GM19468 (cell line): ENCODE measurements around the gene TTC7B.

ENCODE experiments used
- ATAC-seq: cut with Tn5 transposase; IDR thresholded peaks from one replicate; pipeline ENCODE4 v1.9.1; 2021; ENCODE audit warnings: mild to moderate bottlenecking, moderate library complexity, moderate number of reproducible peaks; ENCODE audit not compliant: unreplicated experiment; ENCODE audit errors: extremely low read depth

The TTC7B gene

DNA sequence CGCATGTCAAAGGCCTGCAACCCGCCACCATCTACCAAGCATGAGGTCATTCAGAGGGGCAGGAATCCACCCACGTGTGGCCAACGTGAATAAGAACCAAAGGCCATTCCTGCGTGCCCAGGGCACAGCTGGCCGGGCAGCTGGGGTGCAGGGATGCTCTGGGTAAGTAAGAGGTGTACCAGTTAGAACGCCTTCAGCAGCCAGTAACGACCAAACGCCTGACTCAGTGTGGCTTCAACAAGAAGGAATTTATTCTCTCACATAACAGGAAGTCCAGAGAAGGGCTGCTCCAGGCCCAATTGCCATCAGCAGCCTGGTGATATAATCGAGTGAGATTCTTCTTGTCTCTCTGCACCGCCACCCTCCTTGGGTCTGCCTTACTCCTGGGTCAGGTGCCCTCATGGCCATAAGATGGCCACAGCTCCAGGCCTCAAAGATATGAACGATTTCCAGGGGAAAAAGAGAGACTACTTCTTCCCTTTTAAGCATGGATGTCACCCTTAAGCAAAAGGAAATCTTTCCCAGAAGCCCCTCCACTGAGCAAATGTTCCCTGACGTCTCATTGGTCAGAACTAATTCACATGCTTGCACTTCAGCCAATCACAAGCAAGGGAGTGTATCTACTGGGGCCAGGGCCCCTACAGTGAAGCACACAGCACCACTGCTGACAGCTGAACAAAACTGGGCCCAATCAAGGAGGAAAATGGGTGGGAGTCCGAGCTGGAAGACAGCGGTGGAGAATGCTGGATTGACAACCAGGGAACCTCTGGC lies 7.3 kb downstream of the TTC7B start:
- no peak for ATAC-seq

DNA sequence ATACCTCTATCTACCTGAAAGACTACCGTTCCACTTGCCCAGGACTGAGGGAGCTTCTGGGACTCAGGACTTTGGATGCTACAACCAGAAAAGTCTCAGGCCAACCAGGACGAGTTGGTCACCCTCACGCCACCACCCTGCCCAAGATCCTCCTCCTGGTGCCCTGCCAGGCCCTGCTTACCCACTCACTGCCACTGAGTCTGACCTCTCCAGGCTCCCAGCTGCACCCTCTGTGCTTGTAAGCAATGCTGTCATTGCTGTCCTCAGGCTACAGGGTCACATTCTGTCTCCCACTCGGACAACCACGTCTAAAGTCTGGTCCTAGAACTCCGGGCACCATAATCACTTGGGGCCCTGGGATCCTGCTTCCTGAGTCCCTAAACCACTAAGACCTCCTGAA lies 9.2 kb downstream of the TTC7B start:
- ATAC-seq: no peak

DNA sequence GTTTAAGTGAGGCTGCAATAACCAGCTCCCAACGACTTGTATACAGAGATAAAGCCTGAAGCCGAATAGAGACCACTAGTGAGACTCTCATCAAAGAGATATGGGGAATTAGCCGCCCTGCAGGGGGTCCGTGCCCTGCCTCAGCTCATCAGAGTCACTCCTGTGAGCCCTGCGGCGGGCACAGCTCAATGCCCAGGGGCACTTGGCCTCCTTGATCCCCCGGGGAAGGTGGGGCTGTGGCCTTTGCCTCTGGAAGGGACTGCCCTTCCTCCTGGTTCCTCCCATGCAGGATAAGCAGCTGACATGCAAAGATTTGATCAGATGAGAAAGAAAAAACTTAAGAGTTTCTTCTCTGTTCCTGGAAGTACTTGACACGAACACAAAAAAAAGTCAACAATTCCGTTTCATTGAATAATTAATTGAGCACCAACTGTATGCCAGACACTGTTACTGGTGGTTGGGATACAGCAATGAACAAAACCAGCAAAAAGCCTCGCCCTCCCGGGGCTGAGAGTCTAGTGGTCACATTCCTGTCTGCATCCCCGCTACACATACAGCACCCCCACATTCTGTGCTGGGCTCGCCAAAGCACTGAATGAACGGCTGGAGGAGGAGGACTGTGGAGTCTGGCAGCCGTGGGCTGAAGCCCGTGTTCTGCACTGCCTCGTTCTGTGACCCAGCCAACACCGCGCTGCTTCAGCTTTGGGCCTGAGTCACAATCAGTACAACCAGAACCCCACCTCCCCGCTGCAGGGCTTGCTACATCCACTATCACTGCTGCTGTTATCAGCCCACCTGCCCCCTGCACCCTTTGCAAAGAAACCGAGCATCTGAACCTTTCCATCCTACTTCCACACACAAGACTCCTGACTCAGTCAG lies 10.3 kb downstream of the TTC7B start:
- no peak for ATAC-seq

DNA sequence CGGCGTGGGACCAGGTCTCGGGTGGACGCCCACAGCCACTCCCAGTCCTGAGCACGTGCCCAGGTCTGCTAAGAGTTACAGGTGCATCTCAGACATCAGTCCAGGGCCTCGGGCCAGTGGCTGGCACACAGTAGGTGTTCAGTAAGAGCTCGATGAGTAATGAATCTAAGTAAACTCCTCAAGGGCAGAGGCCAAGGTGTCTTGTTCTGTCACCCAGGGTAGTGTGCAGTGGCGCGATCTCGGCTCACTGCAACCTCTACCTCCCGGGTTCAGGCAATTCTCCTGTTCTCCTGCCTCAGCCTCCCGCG lies 11.2 kb downstream of the TTC7B start:
- no peak for ATAC-seq

DNA sequence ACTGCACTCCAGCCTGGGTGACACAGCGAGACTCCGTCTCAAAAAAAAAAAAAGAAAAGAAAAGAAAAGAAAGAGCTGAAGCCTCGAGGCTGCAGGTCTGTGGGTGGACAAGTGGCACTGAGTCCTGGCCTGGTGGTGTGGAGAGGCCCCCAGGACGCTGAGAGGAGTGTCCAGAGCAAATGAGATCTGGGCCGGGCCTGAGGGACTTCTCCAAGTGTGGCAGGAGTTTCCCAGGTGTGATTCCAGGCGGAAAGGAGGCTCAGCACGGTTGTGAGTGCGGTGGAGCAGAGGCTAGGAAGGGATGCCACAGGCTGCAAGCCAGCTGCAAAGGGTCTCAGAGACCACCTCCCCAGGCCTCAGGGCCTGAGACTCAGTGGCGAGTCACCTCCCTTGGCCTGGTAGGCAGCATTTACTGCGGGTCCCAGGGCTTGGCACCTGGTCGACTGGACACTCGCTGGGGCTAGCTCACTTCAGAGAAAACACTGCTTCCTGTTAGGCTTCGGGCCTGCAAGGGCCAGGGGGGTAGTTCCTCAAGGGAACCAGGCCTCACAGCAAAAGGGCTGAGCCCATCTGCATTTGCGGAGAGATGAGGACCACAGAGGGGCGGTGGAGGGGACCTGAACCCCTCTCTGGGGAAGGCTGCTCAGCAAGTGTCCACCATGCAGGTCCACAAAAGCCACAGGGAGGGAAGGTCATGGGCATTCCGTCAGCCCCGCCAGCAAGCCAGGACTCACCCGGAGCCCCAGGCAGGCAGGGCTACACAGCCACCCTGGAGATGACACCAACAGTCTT lies 11.7 kb downstream of the TTC7B start:
- ATAC-seq: no peak

DNA sequence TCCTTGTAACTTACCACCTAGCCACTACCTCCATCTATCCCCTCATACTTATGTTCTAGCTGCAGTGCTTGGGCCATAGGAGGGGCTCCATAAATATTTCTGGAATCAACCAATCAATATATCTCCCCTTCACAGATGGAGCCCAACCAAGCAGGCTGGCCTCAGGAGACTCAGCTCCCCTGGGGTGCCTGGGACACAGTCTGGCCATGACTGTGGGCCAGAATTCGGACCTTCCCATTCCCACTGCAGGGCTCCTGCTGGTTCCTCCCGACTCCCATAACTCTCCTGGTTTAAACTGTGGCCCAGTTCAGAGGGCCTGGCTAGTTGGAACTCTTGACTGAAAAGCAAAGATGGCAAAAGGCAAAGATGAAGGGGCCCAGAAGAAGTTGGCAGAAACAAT lies 13.0 kb downstream of the TTC7B start:
- ATAC-seq: no peak

DNA sequence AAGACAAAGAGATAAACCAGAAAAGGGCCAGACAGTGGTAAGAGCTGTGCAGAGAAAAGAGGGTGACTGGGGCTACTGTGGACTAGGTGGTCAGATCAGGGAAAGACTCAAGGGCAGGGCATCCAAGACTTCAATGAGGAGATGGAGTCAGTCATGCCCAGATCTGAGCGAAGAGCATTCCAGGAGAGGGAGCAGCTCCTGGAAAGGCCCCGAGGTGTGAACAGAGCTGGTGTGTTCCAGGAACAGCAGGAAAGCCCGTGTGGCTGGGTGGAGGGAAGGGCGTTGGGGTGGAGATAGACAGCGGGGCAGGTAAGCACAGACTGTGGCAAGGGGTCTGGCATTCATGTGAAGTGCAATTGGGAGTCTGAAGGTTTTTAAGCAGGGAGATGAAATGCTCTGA lies 16.8 kb downstream of the TTC7B start:
- no peak for ATAC-seq

DNA sequence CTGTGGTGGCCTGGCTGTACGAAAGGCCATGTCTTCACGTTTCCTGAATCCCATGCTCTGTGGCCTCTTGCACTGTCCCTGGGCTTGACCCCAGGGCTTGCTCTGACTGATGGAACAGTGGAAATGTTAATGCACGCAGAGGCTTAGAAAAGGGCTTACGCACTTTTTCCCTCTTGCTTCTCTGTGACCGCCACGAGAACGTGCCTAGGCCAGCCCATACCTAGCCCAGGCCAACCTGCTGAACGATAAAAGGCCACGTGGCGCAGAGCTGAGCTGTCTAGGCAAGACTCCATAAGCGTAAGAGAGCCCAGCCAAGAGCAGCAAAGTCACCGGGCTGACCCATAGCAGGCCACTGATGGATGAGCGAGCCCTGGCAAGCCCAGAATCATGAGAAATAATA lies 18.3 kb downstream of the TTC7B start:
- ATAC-seq: no peak

DNA sequence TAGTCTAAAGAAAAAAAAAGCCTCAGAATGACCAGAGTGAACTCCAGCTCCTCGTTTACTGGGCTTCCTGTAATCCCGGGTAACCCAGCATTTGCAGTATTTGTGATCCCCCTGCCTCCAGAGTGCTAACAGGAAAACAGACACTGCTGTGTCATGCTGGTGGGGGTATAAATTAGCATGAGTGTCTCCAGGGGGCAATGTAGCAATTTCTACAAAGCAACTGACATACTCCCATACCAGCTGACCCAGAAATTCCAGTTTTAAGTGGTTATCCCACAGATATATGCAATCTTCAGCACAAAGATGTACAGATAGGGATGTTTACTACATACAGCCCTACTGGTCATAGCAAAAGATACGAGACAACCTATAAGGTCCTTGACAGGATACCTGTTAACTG lies 18.8 kb downstream of the TTC7B start:
- no peak for ATAC-seq

DNA sequence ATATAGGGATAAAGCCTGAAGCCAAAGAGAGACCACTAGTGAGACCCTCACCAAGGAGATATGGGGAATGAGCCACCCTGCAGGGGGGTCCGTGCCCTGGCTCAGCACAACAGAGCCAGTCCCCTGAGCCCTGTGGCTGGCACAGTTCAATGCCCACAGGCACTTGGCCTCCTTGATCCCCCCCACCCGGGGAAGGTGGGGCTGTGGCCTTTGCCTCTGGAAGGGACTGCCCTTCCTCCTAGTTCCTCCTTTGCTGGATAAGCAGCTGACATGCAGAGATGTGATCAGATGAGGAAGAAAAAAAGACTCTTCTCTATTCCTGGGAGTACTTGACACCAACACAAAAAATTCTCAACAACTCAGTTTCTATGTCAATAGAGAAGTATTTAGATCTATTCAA lies 19.9 kb downstream of the TTC7B start:
- ATAC-seq: no peak

DNA sequence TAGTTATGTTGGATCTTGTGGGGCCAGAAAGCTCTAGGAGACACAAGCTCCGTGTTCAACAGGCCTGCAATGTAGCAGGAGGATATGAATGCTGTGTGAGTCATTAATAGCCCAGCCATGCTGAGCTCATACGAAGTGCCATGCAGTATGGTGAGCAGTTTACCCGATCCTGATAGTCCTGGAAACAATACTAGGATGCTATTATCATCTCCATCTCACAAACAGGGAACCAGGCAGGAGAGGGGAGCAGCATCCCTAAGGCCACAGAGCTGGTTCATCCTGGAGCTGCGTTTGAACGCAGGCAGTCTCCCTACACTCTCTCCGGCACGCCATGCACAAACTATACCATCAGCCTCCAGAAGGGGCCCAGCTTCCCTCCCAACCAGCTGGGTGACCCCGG lies 20.5 kb downstream of the TTC7B start:
- no peak for ATAC-seq

DNA sequence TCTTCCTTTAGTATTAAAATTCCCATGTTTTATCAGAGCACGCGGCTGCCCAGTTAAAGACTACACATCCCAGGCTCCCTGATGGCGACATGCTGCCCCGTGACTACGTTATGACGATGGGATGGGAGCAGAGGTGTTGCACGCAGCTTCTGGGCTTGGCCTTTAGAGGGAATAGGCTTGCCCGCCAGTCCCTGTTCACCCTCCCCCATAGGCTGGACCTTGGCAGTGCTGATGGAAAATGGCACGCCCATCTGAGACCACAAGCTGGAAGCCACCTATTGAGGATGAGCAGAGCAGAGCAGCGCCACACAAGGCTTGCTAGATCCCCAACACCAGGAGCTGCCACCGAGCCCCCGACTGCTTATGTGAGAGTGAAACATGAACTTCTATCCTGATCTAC lies 24.7 kb downstream of the TTC7B start:
- ATAC-seq: no peak

DNA sequence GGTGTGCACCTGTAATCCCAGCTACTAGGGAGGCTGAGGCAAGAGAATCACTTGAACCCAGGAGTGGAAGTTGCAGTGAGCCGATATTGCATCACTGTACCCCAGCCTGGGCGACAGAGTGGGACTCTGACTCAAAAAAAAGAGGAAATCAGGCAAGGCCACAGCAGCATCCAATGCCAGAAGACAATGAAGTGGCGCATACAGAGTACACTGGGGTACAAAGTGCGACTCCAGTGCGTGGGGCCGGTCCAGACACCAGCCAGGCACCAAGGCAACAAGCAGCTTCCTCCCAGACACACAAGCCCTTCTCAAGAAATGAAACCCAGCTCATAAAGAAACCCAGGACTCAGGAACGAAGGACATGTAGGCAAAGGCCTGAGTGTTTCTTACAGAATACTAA lies 28.2 kb downstream of the TTC7B start:
- ATAC-seq: no peak

DNA sequence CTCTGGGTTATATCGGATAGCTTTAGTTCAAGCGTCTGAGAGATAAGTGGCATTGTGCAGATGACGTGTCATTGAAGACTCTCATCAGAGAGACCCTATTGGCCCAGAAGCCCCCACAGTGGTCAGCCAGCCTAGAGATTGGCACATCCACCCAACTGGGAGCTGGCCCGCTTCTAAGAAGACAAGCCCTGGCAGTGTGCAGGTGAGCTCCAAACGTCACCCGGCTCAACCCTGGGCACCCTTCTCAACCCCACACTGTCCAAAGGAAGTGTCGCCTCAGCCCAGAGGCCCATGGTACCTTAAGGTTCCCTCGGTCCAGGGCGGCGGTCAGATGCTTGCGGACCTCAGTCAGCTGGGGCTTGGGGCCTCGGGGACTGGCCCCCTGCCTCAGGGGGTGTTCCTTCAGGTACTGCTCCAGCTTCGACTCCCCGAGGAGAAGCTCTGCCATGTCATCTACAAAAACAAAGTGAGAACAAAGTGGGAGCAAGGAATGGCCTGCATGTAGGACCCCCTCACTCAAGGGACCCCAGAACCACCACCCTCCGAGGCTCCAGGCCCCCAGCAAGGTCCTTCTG lies 30.3 kb downstream of the TTC7B start:
- ATAC-seq: no peak

DNA sequence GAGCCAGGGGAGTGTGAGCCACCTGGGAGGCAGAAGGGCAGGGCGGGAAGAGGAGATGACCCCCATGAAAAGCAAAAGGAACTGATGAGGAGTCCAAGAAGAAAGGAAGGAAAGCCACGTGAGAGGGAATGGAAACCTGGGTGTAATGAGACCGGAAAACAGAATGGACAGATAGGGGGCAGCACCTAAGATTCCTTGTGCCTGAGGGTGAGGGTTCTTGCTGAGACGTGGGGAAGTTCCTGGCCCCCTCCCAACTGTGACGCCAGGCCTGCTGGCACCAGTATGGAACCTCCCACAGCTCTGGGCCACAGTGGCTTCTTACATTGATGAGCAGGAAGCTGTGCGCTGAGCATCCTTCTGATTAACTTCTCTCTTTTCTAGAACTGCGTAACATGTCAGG lies 30.8 kb downstream of the TTC7B start:
- ATAC-seq: no peak

DNA sequence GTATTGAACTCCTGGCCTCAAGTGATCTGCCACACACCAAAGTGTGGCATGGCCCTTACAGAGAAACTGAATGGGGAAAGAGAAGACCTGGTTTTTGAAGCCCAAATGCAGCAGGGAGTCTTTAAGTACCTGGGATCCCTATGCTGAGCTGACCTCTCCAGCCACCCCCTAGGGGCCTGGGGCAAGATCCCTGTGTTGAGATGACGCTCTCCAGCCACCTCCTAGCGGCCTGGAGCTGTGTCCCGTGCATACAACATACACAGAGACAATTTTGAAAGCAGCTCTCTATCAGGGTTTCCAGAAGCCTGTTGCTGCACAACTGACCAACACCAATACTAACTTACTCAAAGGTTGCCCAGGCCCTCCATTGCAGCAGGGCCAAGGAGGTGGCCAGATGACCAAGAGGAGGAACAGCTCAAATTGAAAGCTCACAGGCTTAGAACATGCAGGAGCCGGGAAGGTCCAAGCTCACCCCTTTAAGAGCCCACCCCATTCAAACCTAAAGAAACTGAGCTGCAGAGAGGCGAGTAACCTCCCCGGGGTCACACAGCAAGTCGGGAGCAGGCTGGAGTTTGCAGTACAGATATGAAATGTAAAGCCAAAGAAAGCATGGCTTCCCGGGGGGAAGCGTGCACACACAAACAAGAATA lies 31.5 kb downstream of the TTC7B start:
- ATAC-seq: no peak

DNA sequence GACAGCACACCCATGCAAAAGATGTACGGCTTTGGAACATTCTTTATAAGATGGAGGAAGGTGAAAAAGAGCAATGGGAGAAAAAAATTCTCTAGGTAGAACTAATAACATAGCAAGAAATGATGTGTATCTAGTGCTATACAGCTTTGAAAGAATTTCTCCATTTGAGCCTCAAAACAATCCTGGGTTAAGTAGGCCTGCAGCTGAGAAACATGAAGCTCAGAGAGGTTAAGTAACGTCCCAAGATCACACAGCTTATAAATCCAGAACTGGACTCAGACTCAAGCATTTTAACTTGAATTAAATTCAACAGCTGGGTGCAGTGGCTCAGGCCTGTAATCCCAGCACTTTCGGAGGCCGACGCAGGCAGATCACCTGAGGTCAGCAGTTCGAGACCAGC lies 32.9 kb downstream of the TTC7B start:
- no peak for ATAC-seq

DNA sequence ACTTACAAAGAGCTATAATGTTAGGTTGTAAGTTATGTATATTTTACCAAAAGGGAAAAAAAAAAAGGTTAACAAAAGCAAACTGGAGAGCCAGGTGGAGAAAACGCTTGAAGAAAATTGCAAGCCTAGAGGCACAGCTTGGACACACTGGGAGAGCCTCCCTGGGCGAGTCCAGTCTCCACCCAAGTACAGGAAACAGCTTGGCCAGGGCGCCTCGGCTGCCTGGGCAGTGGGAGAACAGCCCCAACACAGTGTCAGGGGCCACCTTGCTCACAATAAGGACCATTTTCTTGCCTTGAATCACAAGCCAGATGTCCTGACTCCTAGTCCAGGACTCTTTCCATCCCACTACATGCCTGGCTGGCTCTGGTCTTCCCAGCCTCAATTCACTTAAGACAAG lies 33.3 kb downstream of the TTC7B start:
- ATAC-seq: no peak

DNA sequence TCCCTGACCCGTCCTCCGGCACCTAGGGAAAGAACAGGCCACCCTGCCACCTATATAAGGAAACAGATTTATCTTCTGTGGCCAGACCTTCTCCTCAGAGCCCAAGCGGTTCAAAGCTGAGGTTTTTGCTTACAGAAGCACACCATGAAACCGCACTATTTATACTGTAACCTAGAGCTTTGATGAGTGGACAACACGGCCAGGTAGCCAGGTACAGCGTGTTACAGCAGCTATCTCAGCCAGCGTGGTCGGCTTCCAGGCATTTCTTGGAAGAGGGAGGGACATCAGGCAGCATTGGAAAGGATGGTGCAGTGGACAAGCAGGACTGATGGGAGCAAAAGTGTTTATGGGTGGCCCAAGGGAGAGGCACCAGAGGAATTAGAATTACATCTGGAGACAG lies 34.4 kb downstream of the TTC7B start:
- no peak for ATAC-seq

DNA sequence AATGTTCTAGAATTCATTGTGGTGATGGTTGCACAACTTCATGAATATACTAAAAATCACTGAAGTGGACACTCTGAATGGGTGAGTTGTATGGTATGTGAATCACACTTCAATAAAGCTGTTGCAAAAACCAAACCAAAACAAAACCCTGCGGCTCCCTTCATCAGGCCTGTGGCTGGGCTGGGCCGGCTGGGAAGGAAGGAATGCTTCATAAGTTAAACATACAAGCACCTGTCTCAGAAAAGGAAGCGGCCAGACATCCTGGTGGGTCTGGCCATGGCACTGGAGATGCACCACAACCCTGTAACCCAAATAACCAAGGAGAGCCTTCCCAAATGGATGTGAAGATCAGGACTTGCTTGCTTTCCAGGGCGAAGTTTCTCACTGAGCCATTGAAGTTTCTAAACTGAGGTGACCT lies 34.9 kb downstream of the TTC7B start:
- no peak for ATAC-seq
